Adrenal gland (tissue), 12 donors: ENCODE results near the gene PCDHGB6. TPM values are rescaled to one million over a fixed set of nuclear protein-coding genes. Genes with fewer than 3 reads are reported as not detected.

ENCODE experiments used
- DNase-seq, 7 donors: peaks; one replicate each; pipeline ENCODE4 v3.0.0-alpha.2; 2019 to 2020
- H3K27ac ChIP-seq, 5 donors: fragments of 200-600 bp; sonication (generic) in 4 of 5; 1 replicate in 3 of 5; 2 replicates in 2 of 5; pipeline versions ENCODE4 v1.5.1 to v1.8.0; 2016 to 2020; ENCODE audit warnings: mild to moderate bottlenecking in 1 of 5
- H3K27me3 ChIP-seq: fragments of 200-600 bp; 2 replicates; pipeline ENCODE4 v1.8.0; 2021
- H3K36me3 ChIP-seq, 2 donors: fragments of 200-600 bp; replicated peaks in 1 of 2; 1 replicate in 1 of 2; 2 replicates in 1 of 2; pipeline versions ENCODE4 v1.5.1 to v1.8.0; 2018 to 2022
- H3K4me1 ChIP-seq, 2 donors: fragments of 200-600 bp; replicated peaks in 1 of 2; 1 replicate in 1 of 2; 2 replicates in 1 of 2; pipeline versions ENCODE4 v1.5.1 to v1.8.0; 2018 to 2021
- H3K4me3 ChIP-seq, 4 donors: fragments of 200-600 bp; sonication (generic) in 3 of 4; one replicate each; pipeline ENCODE4 v1.5.1; 2016 to 2018
- H3K9me3 ChIP-seq, 3 donors: fragments of 200-600 bp; sonication (generic) in 1 of 3; replicated peaks in 1 of 3; 1 replicate in 2 of 3; 2 replicates in 1 of 3; pipeline versions ENCODE4 v1.5.1 to v1.8.0; 2016 to 2021
- POLR2A ChIP-seq, 2 donors: fragments of 450-650 bp; IDR thresholded peaks; one replicate each; pipeline ENCODE4 v1.6.1; 2017; ENCODE audit warnings: antibody characterized with exemption in 2 of 2, mild to moderate bottlenecking in 2 of 2, moderate library complexity in 1 of 2
- WGBS, 4 donors: extraction: QIAGEN DNeasy Blood & Tissue Kit in 2 of 4; methylation state at CpG; one replicate each; pipeline versions ENCODE4 v1.1.5 to v1.1.7; 2013 to 2017; 5-methylcytosine and 5-hydroxymethylcytosine counted together
- intact Hi-C, 2 donors: fragments of 100-400 bp; cut with DNase I; formaldehyde crosslinking; loops; one replicate each; pipeline versions ENCODE4 v1.14.1 to v1.15.0; 2022 to 2023
- polyA plus RNA-seq, 3 donors: library from polyadenylated mRNA; stranded (reverse); fragments of 200-250 nt in 2 of 3; fragments of 350-450 nt in 1 of 3; fragmentation: Illumina TruSeq in 1 of 3; extraction: RNeasy Lipid Tissue Mini Kit (QIAGEN cat#74804) in 1 of 3; gene quantifications; one replicate each; pipeline ENCODE4 v1.2.3, GENCODE V29; 2013 to 2014
- total RNA-seq, 9 donors: library from RNA; depleted of rRNA in 4 of 9; stranded (reverse); fragments of >200 nt in 4 of 9; fragments of 120-200 nt in 1 of 9; fragmentation: NEBNext Ultra II Directional in 1 of 9; extraction: Animal tissue kit (Norgen Biotek cat#: 25700) in 1 of 9; gene quantifications; one replicate each; pipeline versions ENCODE4 v1.1.0 to v1.2.4, GENCODE V29; 2013 to 2023
- TF ChIP-seq, protein P1 (sequence below), 6 experiments: fragments of 450-650 bp in 4 of 6; fragments of 200-600 bp in 2 of 6; sonication (generic) in 1 of 6; IDR thresholded peaks; 1 replicate in 5 of 6; 2 replicates in 1 of 6; pipeline versions ENCODE4 v1.5.1 to v1.8.0; 2016 to 2021; ENCODE audit warnings: antibody characterized with exemption in 6 of 6, mild to moderate bottlenecking in 2 of 6, moderate library complexity in 1 of 6
- donor health status: healthy with polysubstance abuse.
- donor health status: Bipolar disorder and iron deficiency.
- donor health status: DM: yes; HTN: yes; CAD: no.
- donor health status: DM: no; HTN: no; CAD: no.
- donor health status: DM: no; HTN: no; CAD: no.
- donor health status: DM: yes; HTN: yes; CAD: no.

PCDHGB6 gene
- total and polyA plus RNA-seq, 12 donors = 0.61 to 15.9 (median 8.9) TPM

DNA sequence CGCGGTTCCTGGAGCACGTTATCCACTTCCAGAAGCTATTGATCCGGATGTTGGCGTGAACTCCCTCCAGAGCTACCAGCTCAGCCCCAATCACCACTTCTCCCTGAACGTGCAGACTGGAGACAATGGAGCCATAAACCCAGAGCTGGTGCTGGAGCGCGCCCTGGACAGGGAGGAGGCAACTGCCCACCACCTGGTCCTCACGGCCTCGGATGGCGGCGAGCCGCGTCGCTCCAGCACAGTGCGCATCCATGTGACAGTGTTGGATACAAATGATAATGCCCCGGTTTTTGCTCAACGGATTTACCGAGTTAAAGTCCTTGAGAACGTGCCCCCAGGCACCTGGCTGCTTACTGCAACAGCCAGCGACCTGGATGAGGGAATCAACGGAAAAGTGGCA is 4.4 kb upstream of the PCDHGB6 start:
- peaks cover 0 to 66% (median 8%) of the 10 kb centered on the region in 3 donors for H3K9me3 ChIP-seq
- peak overlapping the region in 1 of 4 donors; percentile 41 for H3K4me3 ChIP-seq
- intact Hi-C loops = no loop called here
- no peaks in the 10 kb centered on the region for H3K36me3 ChIP-seq
- 23 to 32% (median 25%) methylated on average over 20 to 22 of the region's 22 CpGs for WGBS, 4 donors
- no peaks in the 10 kb centered on the region for H3K27me3 ChIP-seq
- no peaks in the 10 kb centered on the region for H3K4me1 ChIP-seq
- no peak for DNase-seq
- TF ChIP-seq, protein P1, sequence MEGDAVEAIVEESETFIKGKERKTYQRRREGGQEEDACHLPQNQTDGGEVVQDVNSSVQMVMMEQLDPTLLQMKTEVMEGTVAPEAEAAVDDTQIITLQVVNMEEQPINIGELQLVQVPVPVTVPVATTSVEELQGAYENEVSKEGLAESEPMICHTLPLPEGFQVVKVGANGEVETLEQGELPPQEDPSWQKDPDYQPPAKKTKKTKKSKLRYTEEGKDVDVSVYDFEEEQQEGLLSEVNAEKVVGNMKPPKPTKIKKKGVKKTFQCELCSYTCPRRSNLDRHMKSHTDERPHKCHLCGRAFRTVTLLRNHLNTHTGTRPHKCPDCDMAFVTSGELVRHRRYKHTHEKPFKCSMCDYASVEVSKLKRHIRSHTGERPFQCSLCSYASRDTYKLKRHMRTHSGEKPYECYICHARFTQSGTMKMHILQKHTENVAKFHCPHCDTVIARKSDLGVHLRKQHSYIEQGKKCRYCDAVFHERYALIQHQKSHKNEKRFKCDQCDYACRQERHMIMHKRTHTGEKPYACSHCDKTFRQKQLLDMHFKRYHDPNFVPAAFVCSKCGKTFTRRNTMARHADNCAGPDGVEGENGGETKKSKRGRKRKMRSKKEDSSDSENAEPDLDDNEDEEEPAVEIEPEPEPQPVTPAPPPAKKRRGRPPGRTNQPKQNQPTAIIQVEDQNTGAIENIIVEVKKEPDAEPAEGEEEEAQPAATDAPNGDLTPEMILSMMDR (IDR thresholded peaks at IDR 0.05) = no peak
- H3K27ac ChIP-seq = no peak overlapping the region

DNA sequence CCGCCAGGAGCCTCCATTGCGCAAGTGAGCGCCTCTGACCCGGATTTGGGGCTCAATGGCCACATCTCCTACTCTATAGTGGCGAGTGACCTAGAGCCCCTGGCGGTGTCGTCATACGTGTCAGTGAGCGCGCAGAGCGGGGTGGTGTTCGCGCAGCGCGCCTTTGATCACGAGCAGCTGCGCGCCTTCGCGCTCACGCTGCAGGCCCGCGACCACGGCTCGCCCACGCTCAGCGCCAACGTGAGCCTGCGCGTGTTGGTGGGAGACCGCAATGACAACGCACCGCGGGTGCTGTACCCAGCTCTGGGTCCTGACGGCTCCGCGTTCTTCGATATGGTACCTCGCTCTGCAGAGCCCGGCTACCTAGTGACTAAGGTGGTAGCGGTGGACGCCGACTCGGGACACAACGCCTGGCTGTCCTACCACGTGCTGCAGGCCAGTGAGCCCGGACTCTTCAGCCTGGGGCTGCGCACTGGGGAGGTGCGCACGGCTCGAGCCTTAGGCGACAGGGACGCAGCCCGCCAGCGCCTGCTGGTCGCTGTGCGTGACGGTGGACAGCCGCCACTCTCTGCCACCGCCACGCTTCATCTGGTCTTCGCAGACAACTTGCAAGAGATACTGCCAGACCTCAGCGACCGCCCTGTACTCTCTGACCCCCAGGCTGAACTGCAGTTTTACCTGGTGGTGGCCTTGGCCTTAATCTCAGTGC is 1.9 kb downstream of the PCDHGB6 start:
- Histone ChIP-seq H3K9me3 (peaks cover 0 to 60% (median 8%) of the 10 kb centered on the region in 3 donors), H3K4me1 (no peaks in the 10 kb centered on the region), H3K4me3 (no peak overlapping the region), H3K36me3 (no peaks in the 10 kb centered on the region), H3K27ac (no peak overlapping the region), H3K27me3 (no peaks in the 10 kb centered on the region)
- no peak for DNase-seq
- WGBS, 4 donors = 15 to 26% (median 21%) methylated on average over 24 to 64 of the region's 64 CpGs
- intact Hi-C loops = loop anchor here (5.0 to 10.0 kb wide), 5 partner anchors 95 to 185 kb away; partner anchors contain the start of gene PCDHB14 (in 1 of the 2)
- TF ChIP-seq, protein P1 (IDR thresholded peaks at IDR 0.05) = no peak
- TF ChIP-seq POLR2A (IDR thresholded peaks at IDR 0.05) = no peak

DNA sequence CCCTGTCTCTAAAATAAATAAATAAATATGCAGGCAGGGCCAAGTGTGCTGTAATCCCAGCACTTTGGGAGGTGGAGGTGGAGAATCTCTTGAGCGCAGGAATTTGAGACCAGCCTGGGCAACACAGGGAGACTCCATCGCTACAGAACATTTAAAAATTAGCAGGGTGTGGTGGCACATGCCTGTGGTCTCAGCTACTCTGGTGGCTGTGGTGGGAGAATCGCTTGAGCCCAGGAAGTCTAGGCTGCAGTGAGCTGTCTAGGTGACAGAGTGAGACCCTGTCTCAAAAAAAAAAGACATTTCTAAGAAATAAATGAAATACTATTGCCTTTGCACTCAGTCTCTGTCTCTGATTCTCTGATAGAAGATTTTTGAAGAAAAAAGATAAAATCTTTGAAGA is 3.8 kb downstream of the PCDHGB6 start:
- intact Hi-C loops = loop anchor here (5.0 to 10.0 kb wide), 5 partner anchors 97 to 187 kb away; partner anchors contain the start of gene PCDHB14 (in 1 of the 2)
- H3K4me3 ChIP-seq = no peak overlapping the region
- no peak for DNase-seq
- no peak overlapping the region for H3K27ac ChIP-seq
- H3K4me1 ChIP-seq = no peaks in the 10 kb centered on the region
- H3K36me3 ChIP-seq = no peaks in the 10 kb centered on the region
- peaks cover 0 to 52% (median 6%) of the 10 kb centered on the region in 3 donors for H3K9me3 ChIP-seq
- no peaks in the 10 kb centered on the region for H3K27me3 ChIP-seq
- TF ChIP-seq, protein P1 (IDR thresholded peaks at IDR 0.05) = no peak
- TF ChIP-seq POLR2A (IDR thresholded peaks at IDR 0.05) = no peak
- WGBS, 4 donors = 56 to 73% (median 64%) methylated on average over 3 of the region's 3 CpGs

DNA sequence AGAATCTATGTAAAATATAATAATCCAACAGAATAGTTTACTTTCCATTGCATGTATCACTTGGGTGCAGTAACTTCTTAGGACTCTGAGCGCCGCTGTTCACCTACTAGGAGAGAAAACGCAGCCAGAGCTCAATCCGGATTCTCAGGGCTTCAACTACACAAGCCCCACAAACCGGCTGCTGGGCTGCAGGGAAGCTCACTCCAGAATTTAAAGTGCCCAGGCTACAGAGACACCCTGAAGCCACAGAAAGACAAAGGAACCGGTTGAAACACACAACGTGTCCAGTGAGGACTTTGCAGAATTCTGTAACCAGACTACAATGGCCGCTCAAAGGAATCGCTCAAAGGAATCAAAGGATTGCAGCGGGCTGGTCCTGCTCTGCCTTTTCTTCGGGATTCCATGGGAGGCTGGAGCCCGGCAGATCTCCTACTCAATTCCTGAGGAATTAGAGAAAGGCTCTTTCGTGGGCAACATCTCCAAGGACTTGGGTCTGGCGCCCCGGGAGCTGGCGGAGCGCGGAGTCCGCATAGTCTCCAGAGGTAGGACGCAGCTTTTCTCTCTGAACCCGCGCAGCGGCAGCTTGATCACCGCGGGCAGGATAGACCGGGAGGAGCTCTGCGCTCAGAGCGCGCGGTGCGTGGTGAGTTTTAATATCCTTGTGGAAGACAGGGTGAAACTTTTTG is 5.2 kb downstream of the PCDHGB6 start, which contains the start of gene PCDHGA10:
Gene PCDHGA10 (plus strand): TSS at position 134 of the 686 bp plus-strand sequence. CDS start 189 bp downstream, at position 323.
- H3K36me3 ChIP-seq = no peaks in the 10 kb centered on the region
- H3K4me1 ChIP-seq = no peaks in the 10 kb centered on the region
- TF ChIP-seq POLR2A (IDR thresholded peaks at IDR 0.05) = no peak
- TF ChIP-seq, protein P1 (IDR thresholded peaks at IDR 0.05) = peak; percentile 19 to 44 (median 38)
- peaks cover 0 to 48% (median 0%) of the 10 kb centered on the region in 3 donors for H3K9me3 ChIP-seq
- H3K27ac ChIP-seq = peak within 1 kb of the TSS in 1 of 5 donors; percentile 40
- intact Hi-C loops = loop anchor here (5.0 to 10.0 kb wide), 5 partner anchors 98 to 188 kb away; partner anchors contain the start of gene PCDHB14 (in 1 of the 2)
- no peaks in the 10 kb centered on the region for H3K27me3 ChIP-seq
- H3K4me3 ChIP-seq = peak within 1 kb of the TSS in 2 of 4 donors; percentile 6 to 43
- WGBS, 4 donors = 9 to 20% (median 14%) methylated on average over 31 of the region's 31 CpGs
- DNase-seq = peak in 6 of 7 donors; percentile 34 to 68 (median 46)
